Progenitor cell of endocrine pancreas (in vitro differentiated cells): Measurements from ENCODE around the gene NCBP3. TPM values are rescaled to one million over a fixed set of nuclear protein-coding genes. Genes with fewer than 3 reads are reported as not detected.

ENCODE experiments used
- DNase-seq: peaks from one replicate; pipeline ENCODE4 v3.0.0; 2021; ENCODE audit warnings: low spot score; ENCODE audit not compliant: unreplicated experiment
- H3K27ac Mint-ChIP-seq: 2 replicates; pipeline ENCODE4 v1.8.0; 2021; ENCODE audit warnings: mild to moderate bottlenecking, moderate library complexity, mixed read lengths
- H3K27me3 Mint-ChIP-seq: 2 replicates; pipeline ENCODE4 v1.8.0; 2021; ENCODE audit warnings: mixed read lengths
- H3K36me3 Mint-ChIP-seq: 2 replicates; pipeline ENCODE4 v1.8.0; 2022; ENCODE audit warnings: mixed read lengths; ENCODE audit not compliant: insufficient read depth
- H3K4me1 Mint-ChIP-seq: 2 replicates; pipeline ENCODE4 v1.8.0; 2021; ENCODE audit warnings: low read depth, mixed read lengths
- H3K4me3 Mint-ChIP-seq: 2 replicates; pipeline ENCODE4 v1.8.0; 2021; ENCODE audit warnings: low read depth, mild to moderate bottlenecking, moderate library complexity, mixed read lengths
- H3K9me3 Mint-ChIP-seq: 2 replicates; pipeline ENCODE4 v1.8.0; 2021; ENCODE audit warnings: low read depth, mixed read lengths
- total RNA-seq: library from RNA; stranded (reverse); gene quantifications from 2 replicates; pipeline ENCODE4 v1.2.1, GENCODE V29; 2021
- TF ChIP-seq, protein P1 (sequence below): fragments of 200-600 bp; sonication (generic); IDR thresholded peaks from one replicate; pipeline ENCODE4 v1.5.0; 2021; ENCODE audit warnings: antibody characterized with exemption, mild to moderate bottlenecking; ENCODE audit not compliant: unreplicated experiment

NCBP3 gene
- total RNA-seq, 1 donor from 2014 or later, result 90.9 TPM

DNA sequence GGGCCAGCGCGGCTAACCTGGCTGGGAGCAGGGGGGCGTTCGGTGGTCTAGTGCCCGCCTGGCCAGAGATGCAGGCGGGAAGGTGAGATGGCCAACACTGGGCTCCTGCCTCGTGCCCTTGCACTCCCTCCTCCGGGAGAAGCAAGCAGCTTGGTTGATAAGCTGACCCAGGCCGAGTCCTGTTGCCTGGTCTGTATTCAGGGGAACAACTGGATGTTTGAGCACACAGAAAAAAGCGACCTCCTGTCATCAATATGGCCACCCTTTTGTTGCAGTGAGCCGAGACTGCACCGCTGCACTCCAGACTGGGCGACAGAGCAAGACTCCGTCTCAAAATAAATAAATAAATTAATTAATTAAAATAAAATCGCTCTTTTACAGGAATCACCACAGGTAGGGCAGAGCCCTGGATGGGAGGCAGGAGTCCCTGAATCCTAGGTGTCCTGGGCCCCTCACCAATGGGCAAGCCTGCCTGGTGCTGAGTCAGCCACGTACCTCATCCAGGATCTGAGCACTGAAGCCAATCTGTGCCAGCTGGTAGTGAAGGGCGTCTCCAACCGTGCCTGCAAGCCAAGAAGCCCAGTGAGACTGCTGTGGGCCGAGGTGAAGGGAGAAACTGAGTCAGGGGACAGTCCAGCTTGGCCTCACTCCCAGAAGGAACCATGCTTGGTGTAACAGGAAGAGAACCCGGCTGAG is 90.6 kb downstream of the NCBP3 start:
- Mint-ChIP-seq H3K27me3 (no peaks in the 10 kb centered on the region), H3K4me3 (peak overlapping the region; percentile 74), H3K27ac (peak overlapping the region; percentile 91), H3K4me1 (peaks cover 6% of the 10 kb centered on the region), H3K9me3 (no peaks in the 10 kb centered on the region), H3K36me3 (peaks cover 2% of the 10 kb centered on the region)
- no peak for DNase-seq
- TF ChIP-seq, protein P1, sequence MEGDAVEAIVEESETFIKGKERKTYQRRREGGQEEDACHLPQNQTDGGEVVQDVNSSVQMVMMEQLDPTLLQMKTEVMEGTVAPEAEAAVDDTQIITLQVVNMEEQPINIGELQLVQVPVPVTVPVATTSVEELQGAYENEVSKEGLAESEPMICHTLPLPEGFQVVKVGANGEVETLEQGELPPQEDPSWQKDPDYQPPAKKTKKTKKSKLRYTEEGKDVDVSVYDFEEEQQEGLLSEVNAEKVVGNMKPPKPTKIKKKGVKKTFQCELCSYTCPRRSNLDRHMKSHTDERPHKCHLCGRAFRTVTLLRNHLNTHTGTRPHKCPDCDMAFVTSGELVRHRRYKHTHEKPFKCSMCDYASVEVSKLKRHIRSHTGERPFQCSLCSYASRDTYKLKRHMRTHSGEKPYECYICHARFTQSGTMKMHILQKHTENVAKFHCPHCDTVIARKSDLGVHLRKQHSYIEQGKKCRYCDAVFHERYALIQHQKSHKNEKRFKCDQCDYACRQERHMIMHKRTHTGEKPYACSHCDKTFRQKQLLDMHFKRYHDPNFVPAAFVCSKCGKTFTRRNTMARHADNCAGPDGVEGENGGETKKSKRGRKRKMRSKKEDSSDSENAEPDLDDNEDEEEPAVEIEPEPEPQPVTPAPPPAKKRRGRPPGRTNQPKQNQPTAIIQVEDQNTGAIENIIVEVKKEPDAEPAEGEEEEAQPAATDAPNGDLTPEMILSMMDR, result no peak

GRCh38 chr17:3754458-3755334 is 91.3 kb downstream of the NCBP3 start:
- peak overlapping the region; percentile 74 for H3K4me3 Mint-ChIP-seq
- TF ChIP-seq, protein P1, result no peak
- peaks cover 6% of the 10 kb centered on the region for H3K4me1 Mint-ChIP-seq
- peak; percentile 99 for DNase-seq
- peak overlapping the region; percentile 89 for H3K27ac Mint-ChIP-seq
- H3K36me3 Mint-ChIP-seq, result peaks cover 2% of the 10 kb centered on the region
- no peaks in the 10 kb centered on the region for H3K27me3 Mint-ChIP-seq
- H3K9me3 Mint-ChIP-seq, result no peaks in the 10 kb centered on the region

DNA sequence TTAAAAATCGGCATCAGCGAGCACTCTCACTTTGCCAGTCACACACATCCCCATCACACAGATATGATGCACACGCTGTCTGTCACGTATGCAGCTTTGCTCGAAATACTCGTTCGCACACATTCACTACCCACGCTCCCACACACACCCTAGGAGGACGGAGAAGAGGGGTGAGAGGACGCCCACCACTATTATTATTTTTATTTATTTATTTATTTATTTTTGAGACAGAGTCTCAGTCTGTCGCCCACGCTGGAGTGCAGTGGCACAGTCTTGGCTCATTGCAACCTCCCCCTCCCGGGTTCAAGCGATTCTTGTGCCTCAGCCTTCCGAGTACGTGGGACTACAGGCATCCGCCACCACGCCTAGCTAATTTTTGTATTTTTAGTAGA is 92.0 kb downstream of the NCBP3 start:
- no peak for DNase-seq
- Mint-ChIP-seq H3K4me3 (peak overlapping the region; percentile 58), H3K36me3 (peaks cover 2% of the 10 kb centered on the region), H3K4me1 (peaks cover 6% of the 10 kb centered on the region), H3K9me3 (no peaks in the 10 kb centered on the region), H3K27ac (peak overlapping the region; percentile 90), H3K27me3 (no peaks in the 10 kb centered on the region)
- TF ChIP-seq, protein P1, result no peak

DNA sequence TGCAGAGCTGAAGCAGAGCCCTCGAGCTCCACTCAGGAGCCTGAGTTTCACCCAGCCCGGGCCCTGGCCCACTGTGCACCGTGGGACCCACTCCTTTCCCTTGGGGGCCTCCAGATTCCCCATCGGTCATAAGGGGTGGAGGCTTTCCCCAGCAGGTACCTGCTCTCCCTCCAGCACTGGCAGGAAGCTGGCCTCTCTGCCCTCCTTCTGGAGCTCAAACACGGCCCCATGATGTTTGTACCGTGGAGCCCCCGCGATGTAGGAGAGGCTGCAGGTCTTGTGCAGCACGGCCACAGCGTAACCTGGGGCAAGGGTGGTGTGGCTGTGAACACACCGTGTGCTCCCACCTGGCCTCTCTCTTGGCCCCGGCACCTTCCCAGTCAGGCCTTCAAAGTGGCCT is 92.4 kb downstream of the NCBP3 start:
- H3K4me1 Mint-ChIP-seq, result peaks cover 8% of the 10 kb centered on the region
- TF ChIP-seq, protein P1, result no peak
- no peak for DNase-seq
- peaks cover 3% of the 10 kb centered on the region for H3K27me3 Mint-ChIP-seq
- peaks cover 2% of the 10 kb centered on the region for H3K36me3 Mint-ChIP-seq
- H3K4me3 Mint-ChIP-seq, result no peak overlapping the region
- no peaks in the 10 kb centered on the region for H3K9me3 Mint-ChIP-seq
- H3K27ac Mint-ChIP-seq, result no peak overlapping the region

Other genes with a start within 250 kb of the NCBP3 start
- gene TRPV1, start 236.8 kb downstream of the NCBP3 start, total RNA-seq, result 11.9 and 12.5 TPM in 2 replicates
- 19.2 and 22.0 TPM in 2 replicates for gene SHPK, start 210.0 kb downstream of the NCBP3 start, total RNA-seq
- 16.4 and 16.5 TPM in 2 replicates for gene CTNS, start 209.5 kb downstream of the NCBP3 start, total RNA-seq
- gene TAX1BP3, start 177.7 kb downstream of the NCBP3 start, total RNA-seq, result 81.3 and 93.8 TPM in 2 replicates
- 40.0 and 42.8 TPM in 2 replicates for gene EMC6, start 177.4 kb downstream of the NCBP3 start, total RNA-seq
- 0.89 and 0.95 TPM in 2 replicates for gene P2RX5, start 150.1 kb downstream of the NCBP3 start, total RNA-seq
- 8.5 and 8.6 TPM in 2 replicates for gene HASPIN, start 122.3 kb downstream of the NCBP3 start, total RNA-seq
- gene ITGAE, start 45.1 kb downstream of the NCBP3 start, total RNA-seq, result 28.0 and 29.0 TPM in 2 replicates
- gene CAMKK1, start 46.8 kb upstream of the NCBP3 start, total RNA-seq, result 3.3 and 3.6 TPM in 2 replicates
- 0.19 and 0.60 TPM in 2 replicates for gene P2RX1, start 70.2 kb upstream of the NCBP3 start, total RNA-seq
- 54.0 and 59.2 TPM in 2 replicates for gene ATP2A3, start 118.2 kb upstream of the NCBP3 start, total RNA-seq